ENCODE results near the gene CHN2.

CHN2 gene

GRCh38 chr7:29328811-29329210 lies 134.2 kb downstream of the CHN2 start:
- no peak overlapping the region for H3K27ac ChIP-seq (ENCODE audit: low read depth, low read length)

GRCh38 chr7:29329686-29330085 lies 135.1 kb downstream of the CHN2 start:
- Histone ChIP-seq H3K9me3 (ENCODE audit: control insufficient read depth in 1 of 2, low read length in 2 of 2) (no peaks in the 10 kb centered on the region), H3K4me3 (ENCODE audit: low read depth in 1 of 2, low read length in 2 of 2) (no peak overlapping the region), H3K9ac (ENCODE audit: low read depth in 1 of 2, low read length in 2 of 2) (no peak overlapping the region), H3K27me3 (ENCODE audit: control insufficient read depth in 1 of 2, insufficient read depth in 2 of 2, low read length in 2 of 2) (no peaks in the 10 kb centered on the region), H3K4me1 (ENCODE audit: control insufficient read depth in 1 of 2, insufficient read depth in 2 of 2, low read length in 2 of 2) (peaks cover 0 to 4% of the 10 kb centered on the region in 2 donors), H3K27ac (ENCODE audit: low read depth, low read length) (no peak overlapping the region), H3K36me3 (ENCODE audit: control insufficient read depth in 1 of 2, insufficient read depth in 2 of 2, low read length in 2 of 2) (no peaks in the 10 kb centered on the region)

More at GRCh38 chr7:29328811-29329210, 134.2 kb downstream of the CHN2 start:
- Histone ChIP-seq H3K4me3 (ENCODE audit: low read depth in 1 of 2, low read length in 2 of 2) (no peak overlapping the region), H3K36me3 (ENCODE audit: control insufficient read depth in 1 of 2, insufficient read depth in 2 of 2, low read length in 2 of 2) (no peaks in the 10 kb centered on the region), H3K4me1 (ENCODE audit: control insufficient read depth in 1 of 2, insufficient read depth in 2 of 2, low read length in 2 of 2) (peaks cover 0 to 4% of the 10 kb centered on the region in 2 donors), H3K27me3 (ENCODE audit: control insufficient read depth in 1 of 2, insufficient read depth in 2 of 2, low read length in 2 of 2) (no peaks in the 10 kb centered on the region), H3K9ac (ENCODE audit: low read depth in 1 of 2, low read length in 2 of 2) (no peak overlapping the region), H3K9me3 (ENCODE audit: control insufficient read depth in 1 of 2, low read length in 2 of 2) (no peaks in the 10 kb centered on the region)

GRCh38 chr7:29330136-29330535 lies 135.6 kb downstream of the CHN2 start:
- Histone ChIP-seq H3K4me1 (ENCODE audit: control insufficient read depth in 1 of 2, insufficient read depth in 2 of 2, low read length in 2 of 2) (peaks cover 0 to 4% of the 10 kb centered on the region in 2 donors), H3K9me3 (ENCODE audit: control insufficient read depth in 1 of 2, low read length in 2 of 2) (no peaks in the 10 kb centered on the region), H3K27ac (ENCODE audit: low read depth, low read length) (no peak overlapping the region)

GRCh38 chr7:29331163-29331562 lies 136.6 kb downstream of the CHN2 start:
- H3K27me3 ChIP-seq (ENCODE audit: control insufficient read depth in 1 of 2, insufficient read depth in 2 of 2, low read length in 2 of 2): no peaks in the 10 kb centered on the region
- H3K4me1 ChIP-seq (ENCODE audit: control insufficient read depth in 1 of 2, insufficient read depth in 2 of 2, low read length in 2 of 2): peaks cover 0 to 4% of the 10 kb centered on the region in 2 donors
- H3K9me3 ChIP-seq (ENCODE audit: control insufficient read depth in 1 of 2, low read length in 2 of 2): no peaks in the 10 kb centered on the region
- H3K4me3 ChIP-seq (ENCODE audit: low read depth in 1 of 2, low read length in 2 of 2): no peak overlapping the region
- no peaks in the 10 kb centered on the region for H3K36me3 ChIP-seq (ENCODE audit: control insufficient read depth in 1 of 2, insufficient read depth in 2 of 2, low read length in 2 of 2)
- no peak overlapping the region for H3K9ac ChIP-seq (ENCODE audit: low read depth in 1 of 2, low read length in 2 of 2)
- H3K27ac ChIP-seq (ENCODE audit: low read depth, low read length): no peak overlapping the region

More at GRCh38 chr7:29330136-29330535, 135.6 kb downstream of the CHN2 start:
- no peak overlapping the region for H3K4me3 ChIP-seq (ENCODE audit: low read depth in 1 of 2, low read length in 2 of 2)
- no peaks in the 10 kb centered on the region for H3K36me3 ChIP-seq (ENCODE audit: control insufficient read depth in 1 of 2, insufficient read depth in 2 of 2, low read length in 2 of 2)
- H3K27me3 ChIP-seq (ENCODE audit: control insufficient read depth in 1 of 2, insufficient read depth in 2 of 2, low read length in 2 of 2): no peaks in the 10 kb centered on the region
- H3K9ac ChIP-seq (ENCODE audit: low read depth in 1 of 2, low read length in 2 of 2): no peak overlapping the region

GRCh38 chr7:29332042-29332811 lies 137.7 kb downstream of the CHN2 start:
- Histone ChIP-seq H3K9ac (ENCODE audit: low read depth in 1 of 2, low read length in 2 of 2) (no peak overlapping the region), H3K4me1 (ENCODE audit: control insufficient read depth in 1 of 2, insufficient read depth in 2 of 2, low read length in 2 of 2) (peaks cover 5 to 6% of the 10 kb centered on the region in 2 donors), H3K36me3 (ENCODE audit: control insufficient read depth in 1 of 2, insufficient read depth in 2 of 2, low read length in 2 of 2) (no peaks in the 10 kb centered on the region)

GRCh38 chr7:29332875-29333855 lies 138.6 kb downstream of the CHN2 start:
- Histone ChIP-seq H3K27ac (ENCODE audit: low read depth, low read length) (no peak overlapping the region), H3K36me3 (ENCODE audit: control insufficient read depth in 1 of 2, insufficient read depth in 2 of 2, low read length in 2 of 2) (no peaks in the 10 kb centered on the region), H3K27me3 (ENCODE audit: control insufficient read depth in 1 of 2, insufficient read depth in 2 of 2, low read length in 2 of 2) (no peaks in the 10 kb centered on the region), H3K4me3 (ENCODE audit: low read depth in 1 of 2, low read length in 2 of 2) (no peak overlapping the region), H3K9me3 (ENCODE audit: control insufficient read depth in 1 of 2, low read length in 2 of 2) (no peaks in the 10 kb centered on the region), H3K4me1 (ENCODE audit: control insufficient read depth in 1 of 2, insufficient read depth in 2 of 2, low read length in 2 of 2) (peaks cover 6 to 12% of the 10 kb centered on the region in 2 donors), H3K9ac (ENCODE audit: low read depth in 1 of 2, low read length in 2 of 2) (no peak overlapping the region)

More at GRCh38 chr7:29332042-29332811, 137.7 kb downstream of the CHN2 start:
- Histone ChIP-seq H3K27ac (ENCODE audit: low read depth, low read length) (no peak overlapping the region), H3K9me3 (ENCODE audit: control insufficient read depth in 1 of 2, low read length in 2 of 2) (no peaks in the 10 kb centered on the region), H3K4me3 (ENCODE audit: low read depth in 1 of 2, low read length in 2 of 2) (no peak overlapping the region), H3K27me3 (ENCODE audit: control insufficient read depth in 1 of 2, insufficient read depth in 2 of 2, low read length in 2 of 2) (no peaks in the 10 kb centered on the region)

- Histone ChIP-seq H3K36me3 (ENCODE audit: control insufficient read depth in 1 of 2, insufficient read depth in 2 of 2, low read length in 2 of 2) (no peaks in the 10 kb centered on the region), H3K27ac (ENCODE audit: low read depth, low read length) (no peak overlapping the region), H3K4me3 (ENCODE audit: low read depth in 1 of 2, low read length in 2 of 2) (no peak overlapping the region), H3K9me3 (ENCODE audit: control insufficient read depth in 1 of 2, low read length in 2 of 2) (no peaks in the 10 kb centered on the region), H3K4me1 (ENCODE audit: control insufficient read depth in 1 of 2, insufficient read depth in 2 of 2, low read length in 2 of 2) (peaks cover 6 to 12% of the 10 kb centered on the region in 2 donors), H3K9ac (ENCODE audit: low read depth in 1 of 2, low read length in 2 of 2) (no peak overlapping the region), H3K27me3 (ENCODE audit: control insufficient read depth in 1 of 2, insufficient read depth in 2 of 2, low read length in 2 of 2) (no peaks in the 10 kb centered on the region)
Observed at GRCh38 chr7:29335188-29336083, 140.9 kb downstream of the CHN2 start.

- H3K27ac ChIP-seq (ENCODE audit: low read depth, low read length): no peak overlapping the region
- H3K4me3 ChIP-seq (ENCODE audit: low read depth in 1 of 2, low read length in 2 of 2): no peak overlapping the region
- H3K9ac ChIP-seq (ENCODE audit: low read depth in 1 of 2, low read length in 2 of 2): no peak overlapping the region
Observed at GRCh38 chr7:29337546-29338116, 143.1 kb downstream of the CHN2 start.

GRCh38 chr7:29340696-29341095 lies 146.1 kb downstream of the CHN2 start:
- no peak overlapping the region for H3K9ac ChIP-seq (ENCODE audit: low read depth in 1 of 2, low read length in 2 of 2)
- no peak overlapping the region for H3K27ac ChIP-seq (ENCODE audit: low read depth, low read length)
- peaks cover 6 to 12% of the 10 kb centered on the region in 2 donors for H3K4me1 ChIP-seq (ENCODE audit: control insufficient read depth in 1 of 2, insufficient read depth in 2 of 2, low read length in 2 of 2)
- no peak overlapping the region for H3K4me3 ChIP-seq (ENCODE audit: low read depth in 1 of 2, low read length in 2 of 2)
- no peaks in the 10 kb centered on the region for H3K36me3 ChIP-seq (ENCODE audit: control insufficient read depth in 1 of 2, insufficient read depth in 2 of 2, low read length in 2 of 2)
- peaks cover 0 to 16% of the 10 kb centered on the region in 2 donors for H3K27me3 ChIP-seq (ENCODE audit: control insufficient read depth in 1 of 2, insufficient read depth in 2 of 2, low read length in 2 of 2)
- H3K9me3 ChIP-seq (ENCODE audit: control insufficient read depth in 1 of 2, low read length in 2 of 2): no peaks in the 10 kb centered on the region

More at GRCh38 chr7:29337546-29338116, 143.1 kb downstream of the CHN2 start:
- H3K9me3 ChIP-seq (ENCODE audit: control insufficient read depth in 1 of 2, low read length in 2 of 2): no peaks in the 10 kb centered on the region
- peaks cover 6 to 12% of the 10 kb centered on the region in 2 donors for H3K4me1 ChIP-seq (ENCODE audit: control insufficient read depth in 1 of 2, insufficient read depth in 2 of 2, low read length in 2 of 2)
- H3K27me3 ChIP-seq (ENCODE audit: control insufficient read depth in 1 of 2, insufficient read depth in 2 of 2, low read length in 2 of 2): peaks cover 0 to 6% of the 10 kb centered on the region in 2 donors
- H3K36me3 ChIP-seq (ENCODE audit: control insufficient read depth in 1 of 2, insufficient read depth in 2 of 2, low read length in 2 of 2): no peaks in the 10 kb centered on the region
